GM11168 (cell line): ENCODE measurements around the gene CCDC90B.
"Not testable (repeated sequence)": the region's sequence is repeated elsewhere in the genome, so short reads cannot be mapped to it uniquely, and the experiment has no call there.

ENCODE experiments used
- in situ Hi-C: fragments of 300-500 bp; cut with MboI; formaldehyde crosslinking; loops from one replicate; pipeline ENCODE4 v1.12.0; 2022; ENCODE audit warnings: low sequenced_read_pairs; ENCODE audit not compliant: unreplicated experiment

CCDC90B gene, protein sequence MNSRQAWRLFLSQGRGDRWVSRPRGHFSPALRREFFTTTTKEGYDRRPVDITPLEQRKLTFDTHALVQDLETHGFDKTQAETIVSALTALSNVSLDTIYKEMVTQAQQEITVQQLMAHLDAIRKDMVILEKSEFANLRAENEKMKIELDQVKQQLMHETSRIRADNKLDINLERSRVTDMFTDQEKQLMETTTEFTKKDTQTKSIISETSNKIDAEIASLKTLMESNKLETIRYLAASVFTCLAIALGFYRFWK

DNA sequence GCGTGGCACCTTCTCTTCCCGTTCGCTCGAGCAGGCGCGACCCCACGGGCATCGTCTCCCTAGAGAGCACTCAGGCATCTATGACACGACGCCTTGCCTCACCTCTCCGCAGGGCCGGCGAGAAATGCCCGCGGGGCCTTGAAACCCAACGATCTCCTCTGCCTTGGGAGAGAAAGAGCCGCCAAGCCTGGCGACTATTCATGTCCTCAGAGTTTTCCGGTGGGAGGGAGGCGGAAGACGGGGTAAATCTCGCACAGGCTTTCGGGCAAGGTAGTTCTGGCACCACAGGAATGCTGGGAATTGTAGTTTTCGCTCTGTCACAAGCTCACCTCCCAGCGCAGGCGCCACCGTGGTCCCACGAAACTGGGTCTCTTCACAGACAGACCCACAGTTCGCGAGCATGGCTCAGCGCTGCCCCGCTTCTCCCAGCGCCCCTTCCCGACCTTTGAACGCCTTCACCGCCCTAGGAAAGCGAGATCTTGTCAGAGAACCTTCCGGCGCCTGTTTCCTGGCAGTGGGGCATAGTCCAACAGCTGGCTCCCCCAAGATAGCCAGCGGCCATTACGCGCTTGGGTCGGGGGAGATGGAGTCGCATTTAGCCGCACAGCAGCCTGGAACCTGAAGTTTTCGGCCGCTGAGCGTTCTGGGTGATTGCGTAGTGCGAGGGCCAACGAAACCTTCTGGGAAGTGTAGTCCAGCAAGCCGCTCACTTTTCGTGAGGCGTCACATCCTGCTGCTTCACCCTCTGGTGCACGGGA lies at the start of gene CCDC90B:
TSS of gene CCDC90B (minus strand) at position 597 of the 758 bp plus-strand sequence. CDS start at position 202, 395 bp downstream.
- in situ Hi-C loops, result loop anchor here (25.0 kb wide), 1 partner anchor 426 kb away; no protein-coding TSS in a partner anchor

DNA sequence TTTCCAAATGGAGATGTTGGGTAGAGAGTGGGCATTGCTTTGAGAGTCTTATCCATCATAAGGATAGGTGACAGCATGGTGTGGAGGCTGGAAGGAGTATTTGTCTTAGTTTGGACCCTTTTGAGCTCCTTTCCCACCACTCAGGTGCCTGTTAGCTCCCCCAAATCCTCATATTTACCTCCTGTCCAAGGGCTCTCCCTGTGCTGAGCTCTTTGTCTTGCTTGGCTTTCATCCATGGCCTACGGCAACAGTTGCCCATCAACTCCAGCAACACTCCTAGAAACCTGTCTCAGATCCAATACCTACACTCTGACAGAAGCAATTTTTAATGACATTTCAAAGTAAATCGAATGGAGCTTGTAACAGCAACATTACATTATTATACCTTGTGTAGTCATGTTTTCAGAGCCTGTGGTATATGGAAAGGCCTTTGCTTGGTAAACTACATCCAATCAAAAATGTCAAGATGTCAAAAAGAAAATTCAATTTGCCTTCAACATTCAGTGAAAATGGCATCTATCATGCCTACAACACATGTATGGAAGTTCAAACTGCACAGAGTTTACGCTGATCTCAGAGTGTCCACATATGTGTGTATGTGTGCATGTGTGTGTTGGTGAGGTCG lies 49.4 kb upstream of the CCDC90B start:
- in situ Hi-C loops, result no loop called here

DNA sequence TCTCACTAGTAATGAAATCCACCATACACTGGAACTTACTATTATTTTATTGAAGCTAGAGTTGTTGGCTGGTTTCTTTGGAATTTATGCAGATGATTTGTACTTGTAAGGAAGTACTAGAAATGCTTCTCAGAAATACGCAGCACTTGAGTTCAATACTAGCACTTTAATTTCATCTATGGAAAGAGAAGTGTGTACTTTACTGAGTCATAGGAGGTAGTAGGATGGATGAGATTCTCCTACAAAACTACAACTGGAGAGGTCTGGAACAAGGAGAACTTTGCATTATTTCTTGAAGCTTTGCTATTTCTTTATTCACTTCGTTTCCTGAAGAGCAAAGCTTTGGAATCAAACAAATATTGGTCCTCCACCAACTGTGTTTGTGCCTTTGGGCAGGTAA lies 44.1 kb upstream of the CCDC90B start:
- in situ Hi-C loops, result no loop called here

DNA sequence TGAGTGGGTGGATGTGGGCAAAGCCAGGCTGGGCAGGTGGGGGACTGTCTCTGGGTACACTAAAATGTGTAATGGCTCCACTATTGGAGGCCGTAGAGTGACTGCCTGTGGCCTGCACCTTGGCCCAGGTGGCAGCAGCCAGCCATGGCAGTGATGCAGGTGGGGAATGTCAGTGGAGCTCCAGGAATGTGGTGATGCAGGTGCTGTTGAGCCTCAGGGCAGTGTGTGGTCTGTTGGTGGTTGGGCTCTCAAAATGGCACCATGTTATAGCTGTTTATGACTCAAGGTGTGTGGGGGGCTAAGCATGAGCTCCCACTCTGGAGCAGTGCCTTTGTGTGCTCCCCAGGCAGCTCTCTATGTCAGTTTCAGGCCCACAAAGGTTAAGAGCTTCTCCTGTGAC lies 40.2 kb upstream of the CCDC90B start:
- in situ Hi-C loops, result no loop called here

DNA sequence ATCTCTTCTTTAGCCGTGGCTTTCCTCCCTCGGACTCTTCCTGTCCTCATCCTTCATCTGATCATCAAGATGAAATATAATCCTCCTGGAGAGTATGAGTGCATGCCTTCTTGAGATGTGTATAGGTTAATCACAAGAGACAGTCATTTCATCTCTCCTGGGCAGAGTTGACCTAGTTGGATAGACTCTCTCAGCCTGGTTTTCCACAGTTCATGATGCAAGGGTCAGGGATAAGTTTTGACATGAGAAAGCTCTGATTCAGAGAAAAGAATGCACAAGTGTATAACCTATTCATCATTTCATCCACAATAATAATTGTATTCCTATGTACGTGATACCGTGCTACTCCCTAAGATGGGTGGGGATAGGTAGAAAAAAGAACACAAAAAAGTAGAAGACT lies 33.2 kb upstream of the CCDC90B start:
- in situ Hi-C loops, result no loop called here

DNA sequence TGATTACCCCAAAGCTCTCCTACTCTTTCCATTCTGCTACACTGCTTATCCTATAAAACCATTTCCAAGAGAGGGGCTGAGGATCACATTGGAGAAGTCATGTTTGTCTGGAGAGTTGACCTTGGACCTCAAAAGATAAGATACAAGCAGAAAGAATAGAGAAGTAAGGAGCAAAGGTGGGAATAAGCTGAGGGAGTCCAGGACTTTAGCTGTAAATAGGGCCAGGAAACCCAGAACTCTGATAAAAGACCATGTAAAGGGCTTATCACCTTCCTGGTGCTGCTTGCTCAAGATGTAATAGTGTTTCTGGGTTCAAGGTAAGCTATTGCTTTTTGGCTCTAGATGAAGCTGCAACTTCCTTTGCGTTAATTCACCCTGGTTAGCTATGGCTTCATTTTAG lies 32.8 kb upstream of the CCDC90B start:
- in situ Hi-C loops, result no loop called here

DNA sequence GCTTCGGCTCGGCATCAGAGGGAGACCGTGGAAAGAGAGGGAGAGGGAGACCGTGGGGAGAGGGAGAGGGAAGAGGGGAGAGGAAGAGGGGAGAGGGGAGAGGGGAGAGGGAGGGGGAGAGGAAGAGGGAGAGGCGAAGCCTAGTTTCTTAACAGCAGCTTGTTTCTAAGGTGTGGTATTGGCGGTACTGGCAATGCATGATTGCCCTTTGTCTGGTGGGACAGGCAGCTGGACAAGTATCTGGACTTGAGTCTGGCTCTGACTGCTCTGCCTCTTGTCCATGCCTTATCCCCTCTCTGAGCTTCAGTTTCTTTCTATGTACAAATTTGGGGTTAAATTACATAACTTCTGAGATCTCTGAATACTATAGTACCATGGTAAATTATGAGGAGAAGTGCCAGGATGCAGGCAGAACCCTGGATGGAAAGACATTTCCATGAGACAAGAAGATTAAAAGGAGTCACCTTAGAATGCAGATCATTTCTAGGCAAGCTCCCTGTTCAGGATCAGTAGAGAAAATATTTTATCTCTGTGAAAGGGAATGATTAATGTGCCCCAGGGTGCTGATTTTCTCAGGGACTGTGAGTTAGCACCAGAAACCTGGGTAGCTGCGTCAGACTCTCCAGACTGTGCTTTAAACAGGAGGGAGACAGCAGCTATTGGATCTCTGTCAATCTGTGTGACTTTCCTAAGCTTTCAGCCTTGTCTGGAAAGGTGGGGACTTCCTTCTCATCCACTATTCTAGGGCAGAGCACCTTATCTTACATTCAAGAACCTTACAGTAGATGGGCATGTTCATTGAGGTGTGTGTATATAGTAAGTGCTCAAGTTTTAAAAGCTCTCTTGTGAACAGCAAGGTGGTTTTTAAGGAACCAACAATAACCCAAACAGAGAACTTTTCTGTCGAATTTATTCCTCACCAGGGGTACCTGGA lies 31.9 kb upstream of the CCDC90B start:
- in situ Hi-C loops, result no loop called here

DNA sequence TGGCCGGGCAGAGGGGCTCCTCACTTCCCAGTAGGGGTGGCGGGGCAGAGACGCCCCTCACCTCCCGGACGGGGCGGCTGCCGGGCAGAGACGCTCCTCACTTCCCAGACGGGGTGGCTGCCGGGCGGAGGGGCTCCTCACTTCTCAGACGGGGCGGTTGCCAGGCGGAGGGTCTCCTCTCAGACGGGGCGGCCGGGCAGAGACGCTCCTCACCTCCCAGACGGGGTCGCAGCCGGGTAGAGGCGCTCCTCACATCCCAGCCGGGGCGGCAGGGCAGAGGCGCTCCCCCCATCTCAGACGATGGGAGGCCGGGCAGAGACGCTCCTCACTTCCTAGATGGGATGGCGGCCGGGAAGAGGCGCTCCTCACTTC lies 30.7 kb upstream of the CCDC90B start:
- in situ Hi-C loops, result not testable (repeated sequence)

DNA sequence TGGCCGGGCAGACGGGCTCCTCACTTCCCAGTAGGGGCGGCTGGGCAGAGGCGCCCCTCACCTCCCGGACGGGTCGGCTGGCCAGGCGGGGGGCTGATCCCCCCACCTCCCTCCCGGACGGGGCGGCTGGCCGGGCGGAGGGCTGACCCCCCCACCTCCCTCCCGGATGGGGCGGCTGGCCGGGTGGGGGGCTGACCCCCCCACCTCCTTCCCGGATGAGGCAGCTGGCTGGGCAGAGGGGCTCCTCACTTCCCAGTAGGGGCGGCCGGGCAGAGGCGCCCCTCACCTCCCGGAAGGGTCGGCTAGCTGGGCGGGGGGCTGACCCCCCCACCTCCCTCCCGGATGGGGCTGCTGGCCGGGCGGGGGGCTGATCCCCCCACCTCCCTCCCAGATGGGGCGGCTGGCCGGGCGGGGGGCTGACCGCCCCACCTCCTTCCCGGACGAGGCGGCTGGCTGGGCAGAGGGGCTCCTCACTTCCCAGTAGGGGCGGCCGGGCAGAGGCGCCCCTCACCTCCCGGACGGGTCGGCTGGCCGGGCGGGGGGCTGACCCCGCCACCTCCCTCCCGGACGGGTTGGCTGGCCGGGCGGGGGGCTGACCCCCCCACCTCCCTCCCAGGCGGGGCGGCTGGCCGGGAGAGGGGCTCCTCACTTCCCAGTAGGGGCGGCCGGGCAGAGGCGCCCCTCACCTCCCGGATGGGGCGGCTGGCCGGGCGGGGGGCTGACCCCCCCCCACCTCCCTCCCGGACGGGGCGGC lies 30.2 kb upstream of the CCDC90B start:
- in situ Hi-C loops, result not testable (repeated sequence)

DNA sequence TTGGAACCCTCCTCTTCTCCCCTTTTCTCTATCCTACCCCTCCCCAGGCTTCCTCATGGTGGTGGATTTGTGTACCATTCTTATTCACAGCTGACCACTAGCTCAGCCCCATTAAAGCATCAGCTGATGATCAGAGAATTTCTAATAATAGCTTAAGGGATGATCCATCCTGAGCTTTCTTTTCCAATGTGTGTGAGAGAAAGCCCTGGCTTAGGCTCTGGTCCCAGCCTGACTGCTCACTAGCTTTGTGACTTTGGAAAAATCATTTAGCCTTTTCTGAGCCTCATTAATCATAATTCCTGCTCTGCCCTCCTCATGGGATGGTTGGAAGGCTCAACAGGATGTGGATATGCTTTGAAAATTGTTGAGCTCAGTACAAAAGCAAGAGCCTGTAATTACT lies 26.3 kb upstream of the CCDC90B start:
- in situ Hi-C loops, result no loop called here

DNA sequence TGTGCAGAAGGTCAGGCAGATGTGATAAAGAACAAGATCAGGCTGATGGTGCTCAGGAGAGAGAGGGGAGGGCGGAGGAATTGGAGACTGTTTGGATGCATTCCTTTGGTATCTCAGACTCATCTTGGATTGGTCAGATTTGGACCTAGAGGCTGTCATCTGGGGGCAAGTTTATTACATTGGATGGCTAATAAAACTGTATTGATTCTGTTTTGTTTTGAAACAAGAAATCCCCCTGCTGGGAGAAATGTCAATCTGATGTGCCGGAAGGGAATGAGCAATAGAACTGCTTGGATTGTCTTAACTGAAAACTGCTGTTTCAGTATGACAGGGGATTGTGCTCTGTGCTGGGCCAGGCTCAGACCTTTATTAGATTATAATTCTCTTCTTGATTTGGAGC lies 25.5 kb upstream of the CCDC90B start:
- in situ Hi-C loops, result no loop called here

DNA sequence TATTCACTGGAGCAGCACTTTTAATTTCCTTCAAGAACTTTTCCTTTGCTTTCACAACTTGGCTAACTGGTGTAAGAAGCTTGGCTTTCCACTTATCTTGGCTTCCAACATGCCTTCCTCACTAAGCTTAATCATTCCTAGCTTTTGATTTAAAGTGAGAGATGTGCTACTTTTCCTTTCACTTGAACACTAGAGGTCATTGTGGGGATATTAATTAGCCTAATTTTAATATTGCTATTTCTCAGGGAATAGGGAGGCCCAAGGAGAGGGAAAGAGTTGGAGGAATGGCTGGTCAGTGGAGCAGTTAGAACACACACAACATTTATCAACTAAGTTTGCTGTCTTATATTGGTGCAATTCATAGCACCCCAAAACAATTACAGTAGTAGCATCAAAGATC lies 24.6 kb upstream of the CCDC90B start:
- in situ Hi-C loops, result no loop called here

DNA sequence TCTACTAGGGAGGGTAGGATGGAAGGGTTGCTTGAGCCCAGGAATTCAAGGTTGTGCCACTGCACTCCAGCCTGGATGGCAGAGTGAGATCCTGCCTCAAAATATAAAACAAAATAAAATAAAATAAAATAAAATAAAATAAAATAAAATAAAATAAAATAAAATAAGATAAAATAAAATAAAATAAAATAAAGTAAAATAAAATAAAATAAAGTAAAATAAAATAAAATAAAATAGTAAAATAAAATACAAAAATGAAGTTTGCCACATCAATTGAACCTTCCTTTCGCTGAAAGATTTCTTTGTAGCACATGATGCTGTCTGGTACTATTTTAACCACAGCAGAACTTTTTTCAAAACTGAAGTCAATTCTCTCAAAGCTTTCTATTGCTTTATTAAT lies 22.4 kb upstream of the CCDC90B start:
- in situ Hi-C loops, result not testable (repeated sequence)

DNA sequence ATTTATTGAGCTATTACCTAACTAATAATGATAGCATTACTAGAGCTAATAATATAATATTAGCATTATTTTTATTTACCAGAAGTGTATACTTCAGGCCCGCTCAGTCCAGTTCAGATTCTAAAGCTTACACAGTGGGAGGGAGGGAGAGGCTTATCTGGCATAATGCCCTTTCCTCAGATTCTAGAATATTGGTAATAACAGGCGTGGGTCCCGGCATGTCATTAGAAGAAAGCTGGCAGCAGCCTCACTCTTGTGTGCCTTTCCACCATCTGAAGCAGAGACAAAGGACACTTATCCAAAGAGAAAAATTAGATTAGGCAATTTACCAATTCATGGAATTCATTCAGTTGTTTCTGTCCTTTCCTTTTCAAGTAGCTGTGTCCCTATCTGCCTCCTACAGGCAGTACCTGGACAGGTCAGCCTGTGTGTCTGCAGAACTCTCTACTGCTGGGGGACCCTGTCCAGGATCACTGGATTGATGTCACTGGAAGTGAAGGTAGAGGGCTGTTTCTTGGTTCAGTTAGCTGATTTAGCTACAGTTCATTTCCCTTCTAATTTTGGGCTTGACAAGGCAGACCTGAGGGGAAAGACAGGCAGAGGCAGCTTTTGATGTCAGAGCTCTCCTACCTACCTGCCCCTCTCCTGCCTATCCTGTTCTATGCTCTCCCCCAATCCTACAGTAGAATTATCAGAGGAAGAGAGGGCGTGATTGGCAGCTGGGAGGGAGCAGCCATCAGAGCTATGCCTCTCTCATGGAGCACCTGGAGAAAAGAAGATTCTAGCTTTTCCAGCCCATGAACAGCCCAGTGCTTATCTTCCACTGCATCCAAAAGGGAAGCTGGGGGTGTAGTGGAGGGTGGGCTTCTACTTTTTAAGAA lies 20.3 kb upstream of the CCDC90B start:
- in situ Hi-C loops, result no loop called here

DNA sequence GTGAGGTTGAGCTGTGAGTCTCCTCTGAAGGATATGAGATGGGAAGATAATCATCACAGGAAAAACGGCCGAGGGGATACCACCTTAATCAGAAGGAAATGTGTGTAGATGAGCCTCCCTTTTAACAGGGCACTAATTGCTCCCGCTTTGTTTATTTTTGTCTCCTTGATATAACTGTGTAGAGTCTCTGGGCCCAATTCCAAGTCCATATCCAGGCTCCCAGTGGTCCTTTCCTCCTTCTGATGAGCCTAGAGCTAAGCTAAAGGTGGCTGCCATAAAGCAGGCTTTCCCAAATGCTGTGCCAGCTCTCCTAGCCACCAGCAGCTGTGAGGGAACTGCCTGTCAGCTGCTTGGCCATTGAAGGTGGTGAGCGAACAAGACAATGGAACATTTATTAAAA lies 17.1 kb upstream of the CCDC90B start:
- in situ Hi-C loops, result loop anchor here (5.0 kb wide), 1 partner anchor 504 kb away; no protein-coding TSS in a partner anchor

DNA sequence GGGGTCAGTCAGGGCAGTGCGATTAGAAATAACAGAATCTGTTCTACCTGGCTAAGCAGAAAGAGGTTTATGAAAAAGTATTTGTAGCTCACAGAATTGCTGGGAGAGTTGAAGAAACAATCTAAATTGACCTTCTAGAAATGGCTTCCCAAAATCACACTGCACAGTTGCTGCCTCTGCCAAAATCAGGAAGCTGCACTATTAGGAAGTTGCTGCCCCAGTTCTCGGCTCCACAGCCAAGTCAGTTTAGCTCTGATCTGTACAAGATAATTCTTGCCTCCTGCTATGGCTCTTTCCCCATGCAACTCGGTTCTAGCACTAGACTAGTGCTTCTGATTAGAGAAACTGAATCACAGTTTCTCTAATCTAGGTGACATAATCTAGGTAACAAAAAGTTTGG lies 16.0 kb upstream of the CCDC90B start:
- in situ Hi-C loops, result loop anchor here (5.0 kb wide), 1 partner anchor 505 kb away; no protein-coding TSS in a partner anchor

DNA sequence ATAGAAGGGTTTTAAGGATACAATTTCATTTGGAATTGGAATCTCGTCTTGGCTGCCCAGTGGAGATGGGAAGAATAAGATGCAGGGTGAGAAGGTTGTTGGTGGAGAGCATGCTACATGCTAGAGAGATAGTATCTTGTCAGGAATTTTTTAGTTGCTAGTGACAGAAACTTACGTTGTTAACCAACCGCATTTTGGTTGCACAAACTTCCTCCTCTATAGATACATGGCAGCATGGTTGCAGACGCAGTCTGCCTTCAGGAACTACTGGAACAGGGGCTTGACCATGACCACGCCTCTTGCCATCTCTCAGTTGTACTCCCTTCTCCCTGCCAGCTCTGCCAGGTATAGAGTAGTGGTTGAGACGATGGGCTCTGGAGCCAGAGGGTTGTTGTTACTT lies 13.5 kb upstream of the CCDC90B start:
- in situ Hi-C loops, result loop anchor here (5.0 to 25.0 kb wide), 2 partner anchors 413 to 508 kb away; no protein-coding TSS in a partner anchor

DNA sequence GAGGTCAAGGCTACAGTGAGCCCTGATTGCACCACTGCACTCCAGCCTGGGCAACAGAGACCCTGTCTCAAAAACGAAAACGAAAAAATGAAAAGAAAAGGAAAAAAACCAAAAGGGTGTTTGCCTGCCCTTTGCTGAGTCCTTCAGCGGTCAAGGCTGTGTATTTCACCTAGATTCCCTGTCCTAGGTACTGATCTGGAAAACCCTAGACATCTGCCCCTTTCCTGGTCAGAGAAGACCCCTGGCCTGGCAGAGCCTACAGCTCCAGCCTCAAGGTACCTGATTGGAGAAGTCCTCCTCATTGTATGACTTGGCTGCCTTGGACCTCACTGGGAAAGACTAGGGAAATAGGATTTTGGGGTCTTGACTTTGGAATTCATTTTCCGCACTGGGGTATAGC lies 8.0 kb upstream of the CCDC90B start:
- in situ Hi-C loops, result loop anchor here (25.0 kb wide), 1 partner anchor 418 kb away; no protein-coding TSS in a partner anchor

DNA sequence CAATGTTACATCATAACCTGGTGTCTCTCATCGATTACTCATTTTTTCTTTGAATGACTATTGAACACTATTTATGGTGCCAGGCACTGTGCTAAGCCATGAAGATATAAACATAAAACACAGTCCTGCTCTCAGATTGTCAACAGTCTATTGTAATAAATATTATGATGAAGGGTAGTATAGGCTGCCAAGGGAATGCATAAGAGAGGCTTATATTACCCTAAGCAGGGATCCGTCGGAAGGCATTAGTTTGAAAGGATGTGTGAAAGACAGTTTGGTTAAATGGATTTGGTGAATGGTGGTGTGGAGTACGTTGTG lies 7.2 kb upstream of the CCDC90B start:
- in situ Hi-C loops, result loop anchor here (25.0 kb wide), 1 partner anchor 419 kb away; no protein-coding TSS in a partner anchor
